ENCODE results near the gene NXPH2.

GRCh38 chr2:138648606-138649005, 131.6 kb downstream of the NXPH2 start:
- TF ChIP-seq CTCF (IDR thresholded peaks at IDR 0.05) (no peak), RAD21 (IDR thresholded peaks at IDR 0.05; ENCODE audit: low read length) (no peak), POLR2AphosphoS5 (IDR thresholded peaks at IDR 0.05; ENCODE audit: low read depth, low read length) (no peak), IRF3 (IDR thresholded peaks at IDR 0.05; ENCODE audit: low read depth, low read length) (no peak), JUND (IDR thresholded peaks at IDR 0.05) (no peak), MXI1 (IDR thresholded peaks at IDR 0.05; ENCODE audit: low read depth, low read length) (no peak), CHD2 (IDR thresholded peaks at IDR 0.05; ENCODE audit: low read length, partially characterized antibody) (no peak), MEF2A (IDR thresholded peaks at IDR 0.05; ENCODE audit: borderline replicate concordance, low read depth) (no peak), TCF12 (IDR thresholded peaks at IDR 0.05) (no peak), EP300 (IDR thresholded peaks at IDR 0.05; ENCODE audit: borderline replicate concordance in 1 of 2, low read depth in 1 of 2, low read length in 1 of 2) (no peak)
